H1 (cell line): ENCODE measurements around the gene TCEANC.

Experiments used
- CHD2 ChIP-seq: IDR thresholded peaks from 2 replicates; pipeline ENCODE4 v1.6.1; 2012; ENCODE audit warnings: low read length, improper control_type of control experiment
- CTCF ChIP-seq, 3 experiments: IDR thresholded peaks; 1 replicate in 2 of 3; 2 replicates in 1 of 3; pipeline versions ENCODE4 v1.5.1 to v1.6.1; 2011; ENCODE audit warnings: low read length in 3 of 3, mild to moderate bottlenecking in 3 of 3, inconsistent platforms in 2 of 3, low read depth in 1 of 3, moderate library complexity in 1 of 3; ENCODE audit not compliant: insufficient read depth in 1 of 3; ENCODE audit errors: control extremely low read depth in 1 of 3
- EP300 ChIP-seq, 2 experiments: IDR thresholded peaks; 1 replicate in 1 of 2; 2 replicates in 1 of 2; pipeline ENCODE4 v1.6.1; 2011 to 2012; ENCODE audit warnings: low read depth in 2 of 2, low read length in 2 of 2, mild to moderate bottlenecking in 2 of 2, borderline replicate concordance in 1 of 2, inconsistent platforms in 1 of 2, moderate library complexity in 1 of 2
- EZH2 ChIP-seq: fragments of 200-600 bp; sonication (generic); IDR thresholded peaks from 2 replicates; pipeline ENCODE4 v1.7.1; 2012; ENCODE audit warnings: low read depth, mild to moderate bottlenecking, moderate library complexity, low read length, inconsistent platforms; ENCODE audit not compliant: severe bottlenecking
- HDAC2 ChIP-seq, 2 experiments: fragments of 300-600 bp in 1 of 2; sonication (generic) in 1 of 2; IDR thresholded peaks; 2 replicates each; pipeline ENCODE4 v1.6.1; 2011 to 2012; ENCODE audit warnings: low read depth in 2 of 2, low read length in 2 of 2, mild to moderate bottlenecking in 2 of 2, moderate library complexity in 2 of 2, borderline replicate concordance in 1 of 2, inconsistent platforms in 1 of 2
- MAFK ChIP-seq: IDR thresholded peaks from 2 replicates; pipeline ENCODE4 v1.6.1; 2012; ENCODE audit warnings: low read depth, mild to moderate bottlenecking, improper control_type of control experiment, low read length
- NRF1 ChIP-seq: IDR thresholded peaks from 2 replicates; pipeline ENCODE4 v1.6.1; 2011; ENCODE audit warnings: mild to moderate bottlenecking, low read depth, low read length, improper control_type of control experiment
- POLR2A ChIP-seq, 2 experiments: IDR thresholded peaks; 1 replicate in 1 of 2; 2 replicates in 1 of 2; pipeline ENCODE4 v1.6.1; 2011; ENCODE audit warnings: low read depth in 2 of 2, low read length in 2 of 2, mild to moderate bottlenecking in 2 of 2; ENCODE audit errors: control extremely low read depth in 1 of 2
- SAP30 ChIP-seq: fragments of 300-600 bp; sonication (generic); IDR thresholded peaks from 2 replicates; pipeline ENCODE4 v1.7.1; 2012; ENCODE audit warnings: low read length, moderate library complexity, mild to moderate bottlenecking, inconsistent platforms; ENCODE audit not compliant: insufficient read depth, insufficient replicate concordance
- SIX5 ChIP-seq: IDR thresholded peaks from 2 replicates; pipeline ENCODE4 v1.6.1; 2011; ENCODE audit warnings: mild to moderate bottlenecking, low read depth, low read length
- SP1 ChIP-seq: IDR thresholded peaks from 2 replicates; pipeline ENCODE4 v1.6.1; 2011; ENCODE audit warnings: low read depth, low read length
- TBP ChIP-seq: IDR thresholded peaks from 2 replicates; pipeline ENCODE4 v1.6.1; 2011; ENCODE audit warnings: low read depth, low read length, improper control_type of control experiment
- YY1 ChIP-seq: IDR thresholded peaks from 2 replicates; pipeline ENCODE4 v1.6.1; 2011; ENCODE audit warnings: low read depth, mild to moderate bottlenecking, low read length

DNA sequence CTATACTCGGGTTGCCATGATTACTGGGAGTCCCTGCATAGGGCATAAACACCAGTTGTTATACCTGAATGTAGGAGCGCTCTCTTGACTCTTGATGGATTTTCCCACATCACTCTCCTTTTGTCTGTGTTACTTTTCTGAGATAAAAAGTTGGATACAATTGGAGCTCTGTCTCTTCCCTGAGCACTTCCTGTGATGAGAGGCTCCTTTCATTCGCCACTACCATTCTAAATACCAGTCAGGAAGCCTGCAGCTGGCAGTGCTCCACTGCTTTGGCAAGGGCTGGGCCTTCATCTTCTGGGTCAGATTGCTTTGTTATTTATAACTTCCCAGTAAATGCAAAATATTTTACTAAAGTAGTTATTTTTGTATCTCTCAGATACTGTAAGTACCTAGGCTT lies 13.9 kb downstream of the TCEANC start:
- TF ChIP-seq POLR2A (IDR thresholded peaks at IDR 0.05; ENCODE audit: control extremely low read depth in 1 of 2, low read depth in 2 of 2, low read length in 2 of 2), result no peak
- no peak for TF ChIP-seq CTCF (IDR thresholded peaks at IDR 0.05; ENCODE audit: control extremely low read depth in 1 of 3, insufficient read depth in 1 of 3, low read depth in 1 of 3, low read length in 3 of 3)
- TF ChIP-seq EP300 (IDR thresholded peaks at IDR 0.05; ENCODE audit: borderline replicate concordance in 1 of 2, low read depth in 2 of 2, low read length in 2 of 2), result no peak
- no peak for TF ChIP-seq EZH2
- TF ChIP-seq CHD2, result no peak
- no peak for TF ChIP-seq NRF1
- no peak for TF ChIP-seq YY1
- TF ChIP-seq TBP, result no peak
- no peak for TF ChIP-seq HDAC2 (IDR thresholded peaks at IDR 0.05; ENCODE audit: borderline replicate concordance in 1 of 2, low read depth in 2 of 2, low read length in 2 of 2)
- no peak for TF ChIP-seq SIX5
- TF ChIP-seq SAP30, result no peak
- TF ChIP-seq SP1, result no peak
- no peak for TF ChIP-seq MAFK
